Measurements from ENCODE around the gene RBM24.
"Not testable (repeated sequence)": the region's sequence is repeated elsewhere in the genome, so short reads cannot be mapped to it uniquely, and the experiment has no call there.

The RBM24 gene

GRCh38 chr6:17318435-17319165 lies 37.4 kb downstream of the RBM24 start:
- no peaks in the 10 kb centered on the region for H4K20me1 ChIP-seq (ENCODE audit: insufficient read depth, low read length)
- H3K4me1 ChIP-seq (ENCODE audit: low read length): no peaks in the 10 kb centered on the region
- H3K27me3 ChIP-seq (ENCODE audit: low read depth, low read length): no peaks in the 10 kb centered on the region
- no peak overlapping the region for H2AFZ ChIP-seq (ENCODE audit: low read depth, low read length)
- H3K27ac ChIP-seq (ENCODE audit: low read length): no peak overlapping the region
- H3K9ac ChIP-seq (ENCODE audit: low read length): no peak overlapping the region
- H3K36me3 ChIP-seq (replicated peaks; ENCODE audit: low read depth, low read length): no peaks in the 10 kb centered on the region
- no peaks in the 10 kb centered on the region for H3K9me3 ChIP-seq (ENCODE audit: insufficient read depth, low read length)
- H3K79me2 ChIP-seq (ENCODE audit: low read length): no peaks in the 10 kb centered on the region
- TF ChIP-seq EZH2phosphoT487 (IDR thresholded peaks at IDR 0.05; ENCODE audit: low read depth): no peak
- no peak for TF ChIP-seq CTCF (IDR thresholded peaks at IDR 0.05; ENCODE audit: low read depth, low read length)
- H3K4me3 ChIP-seq (ENCODE audit: low read length): no peak overlapping the region
- H3K4me2 ChIP-seq (ENCODE audit: low read length): no peak overlapping the region

GRCh38 chr6:17320266-17320665 lies 39.1 kb downstream of the RBM24 start:
- H3K4me3 ChIP-seq (ENCODE audit: low read length); H3K36me3 ChIP-seq (replicated peaks; ENCODE audit: low read depth, low read length); H3K9me3 ChIP-seq (ENCODE audit: insufficient read depth, low read length); H3K9ac ChIP-seq (ENCODE audit: low read length); H2AFZ ChIP-seq (ENCODE audit: low read depth, low read length); H3K4me1 ChIP-seq (ENCODE audit: low read length); H3K4me2 ChIP-seq (ENCODE audit: low read length); H4K20me1 ChIP-seq (ENCODE audit: insufficient read depth, low read length); H3K27ac ChIP-seq (ENCODE audit: low read length); H3K27me3 ChIP-seq (ENCODE audit: low read depth, low read length); H3K79me2 ChIP-seq (ENCODE audit: low read length): not testable (repeated sequence)

DNA sequence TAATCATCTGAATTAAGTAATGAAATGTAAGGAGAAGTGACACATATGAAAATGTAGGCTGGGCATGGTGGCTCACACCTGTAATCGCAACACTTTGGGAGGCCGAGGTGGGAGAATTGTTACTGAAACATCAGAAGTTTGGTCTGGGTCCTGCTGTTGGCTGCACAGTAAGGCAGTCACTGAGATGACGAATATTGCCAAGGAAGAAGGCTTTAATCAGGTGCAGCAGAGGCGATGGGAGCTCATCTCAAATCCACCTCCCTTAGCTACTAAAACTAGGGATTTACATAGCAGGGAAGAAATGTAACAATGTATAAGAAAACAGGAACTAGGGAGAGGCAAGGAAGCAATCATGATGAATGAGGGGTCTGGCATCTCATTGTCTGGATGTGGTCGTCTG lies 50.1 kb downstream of the RBM24 start:
- Histone ChIP-seq H3K9ac (ENCODE audit: low read length) (no peak overlapping the region), H3K4me2 (ENCODE audit: low read length) (no peak overlapping the region), H3K9me3 (ENCODE audit: insufficient read depth, low read length) (no peaks in the 10 kb centered on the region), H3K4me3 (ENCODE audit: low read length) (no peak overlapping the region), H3K4me1 (ENCODE audit: low read length) (no peaks in the 10 kb centered on the region), H3K79me2 (ENCODE audit: low read length) (no peaks in the 10 kb centered on the region), H3K27ac (ENCODE audit: low read length) (no peak overlapping the region), H4K20me1 (ENCODE audit: insufficient read depth, low read length) (no peaks in the 10 kb centered on the region), H3K36me3 (replicated peaks; ENCODE audit: low read depth, low read length) (no peaks in the 10 kb centered on the region), H3K27me3 (ENCODE audit: low read depth, low read length) (no peaks in the 10 kb centered on the region), H2AFZ (ENCODE audit: low read depth, low read length) (no peak overlapping the region)
- TF ChIP-seq CTCF (IDR thresholded peaks at IDR 0.05; ENCODE audit: low read depth, low read length) (no peak), EZH2phosphoT487 (IDR thresholded peaks at IDR 0.05; ENCODE audit: low read depth) (no peak)

DNA sequence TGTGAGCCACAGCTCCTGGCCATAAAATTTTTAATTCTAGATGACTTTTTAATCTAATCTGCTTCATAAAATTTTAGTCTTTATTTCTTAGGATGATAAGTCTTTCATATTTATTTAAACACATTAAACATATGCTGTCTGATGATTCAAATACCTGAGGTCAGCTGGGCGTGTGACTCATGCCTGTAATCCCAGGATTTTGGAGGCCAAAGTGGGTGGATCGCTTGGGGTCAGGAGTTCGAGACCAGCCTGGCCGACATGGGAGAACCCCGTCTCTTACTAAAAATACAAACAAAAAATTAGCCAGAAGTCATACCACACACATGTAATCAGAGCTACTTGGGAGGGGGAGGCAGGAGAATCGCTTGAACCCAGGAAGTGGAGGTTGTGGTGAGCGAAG lies 53.1 kb downstream of the RBM24 start:
- Histone ChIP-seq H3K36me3 (replicated peaks; ENCODE audit: low read depth, low read length) (no peaks in the 10 kb centered on the region), H3K4me2 (ENCODE audit: low read length) (no peak overlapping the region)

More for the DNA sequence above, 53.1 kb downstream of the RBM24 start:
- Histone ChIP-seq H3K27me3 (ENCODE audit: low read depth, low read length) (no peaks in the 10 kb centered on the region), H4K20me1 (ENCODE audit: insufficient read depth, low read length) (no peaks in the 10 kb centered on the region), H3K27ac (ENCODE audit: low read length) (no peak overlapping the region), H3K9ac (ENCODE audit: low read length) (no peak overlapping the region), H3K4me3 (ENCODE audit: low read length) (no peak overlapping the region), H3K4me1 (ENCODE audit: low read length) (no peaks in the 10 kb centered on the region), H3K79me2 (ENCODE audit: low read length) (no peaks in the 10 kb centered on the region), H2AFZ (ENCODE audit: low read depth, low read length) (no peak overlapping the region), H3K9me3 (ENCODE audit: insufficient read depth, low read length) (no peaks in the 10 kb centered on the region)
- TF ChIP-seq EZH2phosphoT487 (IDR thresholded peaks at IDR 0.05; ENCODE audit: low read depth) (no peak), CTCF (IDR thresholded peaks at IDR 0.05; ENCODE audit: low read depth, low read length) (no peak)
